ENCODE results near the gene AGBL4.

AGBL4 gene

GRCh38 chr1:48693180-48693579, 1330.6 kb downstream of the AGBL4 start:
- POLR2A ChIA-PET: interaction anchor here (0.6 kb wide), 1 partner anchor 953 kb away, joined by 3 read pairs; no protein-coding TSS in a partner anchor
- no peaks in the 10 kb centered on the region for H3K4me1 ChIP-seq (ENCODE audit: control insufficient read depth, insufficient read depth, low read length)
- H3K27ac ChIP-seq (ENCODE audit: extremely low read depth, low read depth, low read length): no peak overlapping the region
- CTCF ChIA-PET: interaction anchor here (0.5 to 3.3 kb wide), 4 partner anchors 16 to 135 kb away, joined by 3 to 16 read pairs (median 4); no protein-coding TSS in a partner anchor
- no peaks in the 10 kb centered on the region for H3K36me3 ChIP-seq (ENCODE audit: control insufficient read depth in 2 of 2, insufficient read depth in 1 of 2, low read length in 2 of 2)
- H3K4me3 ChIP-seq (ENCODE audit: low read depth, low read length): no peak overlapping the region
- H3K9me3 ChIP-seq (ENCODE audit: control insufficient read depth, insufficient read depth, low read depth, low read length): no peaks in the 10 kb centered on the region
- TF ChIP-seq ZBTB1 (tag by site-specific recombination; IDR thresholded peaks at IDR 0.05) (no peak), ZNF560 (tag by site-specific recombination; IDR thresholded peaks at IDR 0.05; ENCODE audit: borderline replicate concordance) (no peak), ZBTB11 (tag by site-specific recombination; conservative IDR thresholded peaks at IDR 0.05; ENCODE audit: low read depth) (no peak), SALL2 (tag by site-specific recombination; IDR thresholded peaks at IDR 0.05; ENCODE audit: borderline replicate concordance) (no peak), ZNF76 (tag by site-specific recombination; IDR thresholded peaks at IDR 0.05; ENCODE audit: borderline replicate concordance, low read depth) (no peak), ZNF488 (tag by site-specific recombination; IDR thresholded peaks at IDR 0.05) (no peak), ZNF548 (tag by site-specific recombination; IDR thresholded peaks at IDR 0.05) (no peak), ZBTB44 (tag by site-specific recombination; IDR thresholded peaks at IDR 0.05) (no peak), ZNF274 (IDR thresholded peaks at IDR 0.05; ENCODE audit: low read length) (no peak), ZNF274 (tag by site-specific recombination; IDR thresholded peaks at IDR 0.05; ENCODE audit: borderline replicate concordance) (no peak), REPIN1 (tag by site-specific recombination; IDR thresholded peaks at IDR 0.05; ENCODE audit: low read depth) (no peak), ZSCAN5A (tag by site-specific recombination; IDR thresholded peaks at IDR 0.05) (no peak), INSM2 (tag by site-specific recombination; IDR thresholded peaks at IDR 0.05) (no peak), SCRT1 (tag by site-specific recombination; IDR thresholded peaks at IDR 0.05; ENCODE audit: borderline replicate concordance) (no peak), ZNF148 (tag by site-specific recombination; IDR thresholded peaks at IDR 0.05; ENCODE audit: borderline replicate concordance) (no peak), ZNF221 (tag by site-specific recombination; IDR thresholded peaks at IDR 0.05; ENCODE audit: borderline replicate concordance) (no peak), SP2 (tag by site-specific recombination; IDR thresholded peaks at IDR 0.05) (no peak), TCF7L2 (IDR thresholded peaks at IDR 0.05; ENCODE audit: borderline replicate concordance, low read depth, low read length) (no peak), ZNF792 (tag by site-specific recombination; IDR thresholded peaks at IDR 0.05) (no peak)

Measured in HEK293 (cell line).